K562 (cell line): ENCODE results near the gene UBE2I. TPM values are rescaled to one million over a fixed set of nuclear protein-coding genes. Genes with fewer than 3 reads are reported as not detected.

Source experiments
- CBFA2T2 ChIP-seq: fragments of 450-650 bp; conservative IDR thresholded peaks from 2 replicates; pipeline ENCODE4 v1.6.1; 2017; ENCODE audit warnings: mild to moderate bottlenecking
- CBFA2T3 ChIP-seq: fragments of 450-650 bp; IDR thresholded peaks from 2 replicates; pipeline ENCODE4 v1.6.1; 2017
- CHD2 ChIP-seq: IDR thresholded peaks from 2 replicates; pipeline ENCODE4 v1.6.1; 2011; ENCODE audit warnings: low read depth, low read length
- CHD4 ChIP-seq: fragments of 200-600 bp; sonication (generic); IDR thresholded peaks from 3 replicates; pipeline ENCODE4 v1.6.1; 2012; ENCODE audit warnings: low read depth, mild to moderate bottlenecking, mixed read lengths, low read length, inconsistent platforms; ENCODE audit not compliant: insufficient read depth, insufficient replicate concordance, poor library complexity, severe bottlenecking
- ELF4 ChIP-seq: fragments of 450-650 bp; formaldehyde crosslinking; IDR thresholded peaks from 2 replicates; pipeline ENCODE4 v1.4.0; 2022; ENCODE audit warnings: missing genetic modification characterization
- HEY1 ChIP-seq: fragments of 250-450 bp; sonication (Bioruptor Pico); IDR thresholded peaks from 2 replicates; pipeline ENCODE4 v1.5.0; 2020; ENCODE audit warnings: mild to moderate bottlenecking, moderate library complexity, borderline replicate concordance
- NCOA6 ChIP-seq: fragments of 450-650 bp; IDR thresholded peaks from 2 replicates; pipeline ENCODE4 v1.6.1; 2017; ENCODE audit warnings: mild to moderate bottlenecking
- NUFIP1 ChIP-seq: fragments of 450-650 bp; IDR thresholded peaks from 2 replicates; pipeline ENCODE4 v1.6.1; 2018; ENCODE audit not compliant: partially characterized antibody
- PHF8 ChIP-seq: fragments of 200-600 bp; sonication (generic); IDR thresholded peaks from 2 replicates; pipeline ENCODE4 v1.6.1; 2012; ENCODE audit warnings: mixed run types, mild to moderate bottlenecking, inconsistent platforms, low read length, moderate library complexity, borderline replicate concordance
- PTBP1 ChIP-seq: fragments of 200-400 bp; formaldehyde crosslinking; IDR thresholded peaks from 2 replicates; pipeline ENCODE4 v1.6.1; 2017; ENCODE audit warnings: low read depth, low read length
- RBM15 ChIP-seq: fragments of 200-400 bp; formaldehyde crosslinking; IDR thresholded peaks from 2 replicates; pipeline ENCODE4 v1.6.1; 2018; ENCODE audit warnings: mild to moderate bottlenecking, low read length, moderate library complexity; ENCODE audit not compliant: insufficient read depth
- RFX1 ChIP-seq: fragments of 450-650 bp; IDR thresholded peaks from 2 replicates; pipeline ENCODE4 v1.6.1; 2016; ENCODE audit warnings: mild to moderate bottlenecking, moderate library complexity
- RNF2 ChIP-seq: sonication (generic); IDR thresholded peaks from 2 replicates; pipeline ENCODE4 v1.6.1; 2016
- ZKSCAN8 ChIP-seq: fragments of 200-800 bp; sonication (Bioruptor generic); IDR thresholded peaks from 2 replicates; pipeline ENCODE4 v1.6.1; 2016; ENCODE audit warnings: missing genetic modification characterization, missing compliant biosample characterization
- ZNF23 ChIP-seq: fragments of 250-450 bp; sonication (Bioruptor Pico); IDR thresholded peaks from 2 replicates; pipeline ENCODE4 v1.4.0; 2020; ENCODE audit warnings: mild to moderate bottlenecking
- ZNF696 ChIP-seq: fragments of 250-450 bp; sonication (Bioruptor Pico); conservative IDR thresholded peaks from 2 replicates; pipeline ENCODE4 v1.4.0; 2020; ENCODE audit warnings: mild to moderate bottlenecking, moderate library complexity
- polyA plus RNA-seq, 8 experiments: library from polyadenylated mRNA; depleted of rRNA in 4 of 8; stranded (reverse) in 5 of 8; unstranded in 3 of 8; fragments of >200 nt; fragmentation: Nextera tagmentation in 2 of 8; fragmentation: Illumina TruSeq in 1 of 8; extraction: Ambion mirVana in 2 of 8; extraction: Trizol in 1 of 8; gene quantifications; 2 replicates each; pipeline versions ENCODE4 v1.2.1 to v1.2.3, GENCODE V29; 2011 to 2014; ENCODE audit warnings: inconsistent platforms in 1 of 8, missing spikeins in 1 of 8
- total RNA-seq, 7 experiments: library from RNA; depleted of rRNA in 6 of 7; stranded (reverse); fragments of >200 nt in 6 of 7; fragmentation: Illumina TruSeq in 2 of 7; extraction: Trizol in 2 of 7; gene quantifications; 2 replicates each; pipeline versions ENCODE4 v1.2.1 to v1.2.3, GENCODE V29; 2011 to 2021; ENCODE audit warnings: low replicate concordance in 1 of 7
- TF ChIP-seq, protein P1 (sequence below): fragments of 450-650 bp; formaldehyde crosslinking; IDR thresholded peaks from 2 replicates; pipeline ENCODE4 v1.4.0; 2020; ENCODE audit warnings: mild to moderate bottlenecking
- TF ChIP-seq, protein P2 (sequence below): fragments of 450-650 bp; IDR thresholded peaks from 2 replicates; pipeline ENCODE4 v1.6.1; 2017; ENCODE audit warnings: mild to moderate bottlenecking, moderate library complexity
- TF ChIP-seq, protein P3 (sequence below): fragments of 250-450 bp; sonication (Bioruptor Pico); IDR thresholded peaks from 2 replicates; pipeline ENCODE4 v1.9.0; 2021; ENCODE audit warnings: mild to moderate bottlenecking, inconsistent platforms
- TF ChIP-seq, protein P4 (sequence below): IDR thresholded peaks from 2 replicates; pipeline ENCODE4 v1.6.1; 2012; ENCODE audit warnings: low read depth, low read length, improper control_type of control experiment, borderline replicate concordance
- TF ChIP-seq, protein P5 (sequence below): fragments of 250-450 bp; sonication (Bioruptor Pico); IDR thresholded peaks from 2 replicates; pipeline ENCODE4 v1.8.0; 2021; ENCODE audit warnings: mild to moderate bottlenecking, moderate library complexity

The UBE2I gene
- total and polyA plus RNA-seq, 9 of the 15 experiments (the other 6 are each of a cell fraction or from before 2014, with no cell fraction given), result 36.6 to 254 (median 104) TPM

DNA sequence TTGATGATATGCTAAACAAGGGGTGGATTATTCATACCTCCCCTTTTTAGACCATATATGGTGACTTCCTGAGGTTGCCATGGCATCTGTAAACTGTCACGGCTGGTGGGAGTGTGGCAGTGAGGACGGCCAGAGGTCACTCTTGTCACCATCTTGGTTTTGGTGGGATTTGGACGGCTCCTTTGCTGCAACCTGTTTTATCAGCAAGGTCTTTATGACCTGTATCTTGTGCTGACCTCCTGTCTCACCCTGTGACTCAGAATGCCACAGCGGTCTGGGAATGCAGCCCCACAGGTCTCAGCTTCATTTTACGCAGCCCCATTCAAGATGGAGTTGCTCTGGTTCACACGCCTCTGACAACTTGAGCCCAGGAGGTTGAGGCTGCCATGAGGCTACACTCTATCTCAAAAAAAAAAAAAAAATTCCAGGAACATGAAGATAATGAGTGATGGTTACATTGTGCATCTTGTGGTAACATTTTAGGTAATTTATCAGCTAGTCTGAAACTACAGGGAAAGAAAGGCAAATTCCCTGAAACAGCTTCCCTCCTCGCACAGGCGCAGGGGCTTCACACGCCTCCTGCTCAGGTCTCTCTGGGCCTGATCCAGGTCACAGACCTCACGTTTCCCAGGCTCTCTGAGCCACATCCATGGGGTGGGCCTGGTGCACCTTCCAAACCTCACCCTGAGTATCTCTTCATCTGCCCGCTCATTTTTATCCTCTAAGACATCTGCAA lies 15.3 kb upstream of the UBE2I start (continued):
- TF ChIP-seq, protein P1, sequence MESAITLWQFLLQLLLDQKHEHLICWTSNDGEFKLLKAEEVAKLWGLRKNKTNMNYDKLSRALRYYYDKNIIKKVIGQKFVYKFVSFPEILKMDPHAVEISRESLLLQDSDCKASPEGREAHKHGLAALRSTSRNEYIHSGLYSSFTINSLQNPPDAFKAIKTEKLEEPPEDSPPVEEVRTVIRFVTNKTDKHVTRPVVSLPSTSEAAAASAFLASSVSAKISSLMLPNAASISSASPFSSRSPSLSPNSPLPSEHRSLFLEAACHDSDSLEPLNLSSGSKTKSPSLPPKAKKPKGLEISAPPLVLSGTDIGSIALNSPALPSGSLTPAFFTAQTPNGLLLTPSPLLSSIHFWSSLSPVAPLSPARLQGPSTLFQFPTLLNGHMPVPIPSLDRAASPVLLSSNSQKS (CRISPR knock-in tag), result peak; percentile 89; the same call in 1 of the 2 replicates
- TF ChIP-seq CHD4 (no peak), PTBP1 (no peak), ELF4 (CRISPR knock-in tag) (peak; percentile 98), ZKSCAN8 (CRISPR knock-in tag) (peak; percentile 99), RBM15 (no peak), HEY1 (peak; percentile 91), PHF8 (no peak), CBFA2T3 (peak; percentile 44), NUFIP1 (peak; percentile 85), NCOA6 (no peak), ZNF696 (CRISPR knock-in tag) (peak; percentile 69; the same call in 1 of the 2 replicates), ZNF23 (CRISPR knock-in tag) (peak; percentile 80; the same call in 1 of the 2 replicates), RFX1 (peak; percentile 91), CBFA2T2 (peak; percentile 27; the same call in 1 of the 2 replicates), CHD2 (no peak), RNF2 (peak; percentile 50; the same call in 1 of the 2 replicates)
- TF ChIP-seq, protein P2, sequence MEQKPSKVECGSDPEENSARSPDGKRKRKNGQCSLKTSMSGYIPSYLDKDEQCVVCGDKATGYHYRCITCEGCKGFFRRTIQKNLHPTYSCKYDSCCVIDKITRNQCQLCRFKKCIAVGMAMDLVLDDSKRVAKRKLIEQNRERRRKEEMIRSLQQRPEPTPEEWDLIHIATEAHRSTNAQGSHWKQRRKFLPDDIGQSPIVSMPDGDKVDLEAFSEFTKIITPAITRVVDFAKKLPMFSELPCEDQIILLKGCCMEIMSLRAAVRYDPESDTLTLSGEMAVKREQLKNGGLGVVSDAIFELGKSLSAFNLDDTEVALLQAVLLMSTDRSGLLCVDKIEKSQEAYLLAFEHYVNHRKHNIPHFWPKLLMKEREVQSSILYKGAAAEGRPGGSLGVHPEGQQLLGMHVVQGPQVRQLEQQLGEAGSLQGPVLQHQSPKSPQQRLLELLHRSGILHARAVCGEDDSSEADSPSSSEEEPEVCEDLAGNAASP, result no peak
- TF ChIP-seq, protein P3, sequence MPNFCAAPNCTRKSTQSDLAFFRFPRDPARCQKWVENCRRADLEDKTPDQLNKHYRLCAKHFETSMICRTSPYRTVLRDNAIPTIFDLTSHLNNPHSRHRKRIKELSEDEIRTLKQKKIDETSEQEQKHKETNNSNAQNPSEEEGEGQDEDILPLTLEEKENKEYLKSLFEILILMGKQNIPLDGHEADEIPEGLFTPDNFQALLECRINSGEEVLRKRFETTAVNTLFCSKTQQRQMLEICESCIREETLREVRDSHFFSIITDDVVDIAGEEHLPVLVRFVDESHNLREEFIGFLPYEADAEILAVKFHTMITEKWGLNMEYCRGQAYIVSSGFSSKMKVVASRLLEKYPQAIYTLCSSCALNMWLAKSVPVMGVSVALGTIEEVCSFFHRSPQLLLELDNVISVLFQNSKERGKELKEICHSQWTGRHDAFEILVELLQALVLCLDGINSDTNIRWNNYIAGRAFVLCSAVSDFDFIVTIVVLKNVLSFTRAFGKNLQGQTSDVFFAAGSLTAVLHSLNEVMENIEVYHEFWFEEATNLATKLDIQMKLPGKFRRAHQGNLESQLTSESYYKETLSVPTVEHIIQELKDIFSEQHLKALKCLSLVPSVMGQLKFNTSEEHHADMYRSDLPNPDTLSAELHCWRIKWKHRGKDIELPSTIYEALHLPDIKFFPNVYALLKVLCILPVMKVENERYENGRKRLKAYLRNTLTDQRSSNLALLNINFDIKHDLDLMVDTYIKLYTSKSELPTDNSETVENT, result no peak
- TF ChIP-seq, protein P4, sequence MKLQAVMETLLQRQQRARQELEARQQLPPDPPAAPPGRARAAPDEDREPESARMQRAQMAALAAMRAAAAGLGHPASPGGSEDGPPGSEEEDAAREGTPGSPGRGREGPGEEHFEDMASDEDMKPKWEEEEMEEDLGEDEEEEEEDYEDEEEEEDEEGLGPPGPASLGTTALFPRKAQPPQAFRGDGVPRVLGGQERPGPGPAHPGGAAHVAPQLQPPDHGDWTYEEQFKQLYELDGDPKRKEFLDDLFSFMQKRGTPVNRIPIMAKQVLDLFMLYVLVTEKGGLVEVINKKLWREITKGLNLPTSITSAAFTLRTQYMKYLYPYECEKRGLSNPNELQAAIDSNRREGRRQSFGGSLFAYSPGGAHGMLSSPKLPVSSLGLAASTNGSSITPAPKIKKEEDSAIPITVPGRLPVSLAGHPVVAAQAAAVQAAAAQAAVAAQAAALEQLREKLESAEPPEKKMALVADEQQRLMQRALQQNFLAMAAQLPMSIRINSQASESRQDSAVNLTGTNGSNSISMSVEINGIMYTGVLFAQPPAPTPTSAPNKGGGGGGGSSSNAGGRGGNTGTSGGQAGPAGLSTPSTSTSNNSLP, result no peak
- TF ChIP-seq, protein P5, sequence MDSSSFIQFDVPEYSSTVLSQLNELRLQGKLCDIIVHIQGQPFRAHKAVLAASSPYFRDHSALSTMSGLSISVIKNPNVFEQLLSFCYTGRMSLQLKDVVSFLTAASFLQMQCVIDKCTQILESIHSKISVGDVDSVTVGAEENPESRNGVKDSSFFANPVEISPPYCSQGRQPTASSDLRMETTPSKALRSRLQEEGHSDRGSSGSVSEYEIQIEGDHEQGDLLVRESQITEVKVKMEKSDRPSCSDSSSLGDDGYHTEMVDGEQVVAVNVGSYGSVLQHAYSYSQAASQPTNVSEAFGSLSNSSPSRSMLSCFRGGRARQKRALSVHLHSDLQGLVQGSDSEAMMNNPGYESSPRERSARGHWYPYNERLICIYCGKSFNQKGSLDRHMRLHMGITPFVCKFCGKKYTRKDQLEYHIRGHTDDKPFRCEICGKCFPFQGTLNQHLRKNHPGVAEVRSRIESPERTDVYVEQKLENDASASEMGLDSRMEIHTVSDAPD, result peak; percentile 97
